Measurements from ENCODE around the gene ARIH2. TPM values are rescaled to one million over a fixed set of nuclear protein-coding genes. Genes with fewer than 3 reads are reported as not detected.

ARIH2 gene
- total RNA-seq, 1 donor from 2014 or later = 112 TPM

- Mint-ChIP-seq H3K27me3 (no peaks in the 10 kb centered on the region), H3K4me1 (peaks cover 49% of the 10 kb centered on the region), H3K4me3 (no peak overlapping the region), H3K9me3 (no peaks in the 10 kb centered on the region), H3K27ac (peak overlapping the region; percentile 8), H3K36me3 (ENCODE audit: low read depth) (peaks cover 79% of the 10 kb centered on the region)
- TF ChIP-seq CTCF (IDR thresholded peaks at IDR 0.05) = no peak
- ChIA-PET POLR2A (interaction anchor here (2.4 kb wide), 1 partner anchor 11 kb away, joined by 10 read pairs; the partner anchor contains the start of gene ARIH2), CTCF (no interaction called here)
- no peak for DNase-seq
- ATAC-seq (ENCODE audit: low read depth) = no peak
- intact Hi-C loops (cut with micrococcal nuclease) = no loop called here
Observed at GRCh38 chr3:48929358-48930035, 10.9 kb downstream of the ARIH2 start.

DNA sequence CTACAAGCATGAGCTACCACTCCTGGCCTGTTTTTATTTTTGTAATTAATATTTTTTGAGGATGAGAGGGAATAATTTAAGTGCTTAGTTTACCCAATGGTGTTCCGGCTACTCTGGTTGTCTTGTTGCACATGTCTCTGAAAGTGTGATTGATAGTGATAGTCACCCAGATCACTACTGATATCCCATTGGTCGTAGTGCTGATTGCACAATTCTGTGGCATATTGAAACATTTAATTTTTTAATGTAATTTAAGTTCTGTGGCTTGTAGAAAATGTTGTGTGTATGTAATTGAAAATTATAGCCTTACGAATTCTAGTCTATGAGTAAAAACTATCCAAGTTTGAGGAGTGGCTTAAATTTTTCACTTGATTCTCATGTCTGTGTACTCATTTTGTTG is 11.9 kb downstream of the ARIH2 start:
- ChIA-PET CTCF (no interaction called here), POLR2A (no interaction called here)
- Mint-ChIP-seq H3K9me3 (no peaks in the 10 kb centered on the region), H3K36me3 (ENCODE audit: low read depth) (peaks cover 82% of the 10 kb centered on the region), H3K27me3 (no peaks in the 10 kb centered on the region), H3K27ac (no peak overlapping the region), H3K4me3 (no peak overlapping the region), H3K4me1 (peaks cover 49% of the 10 kb centered on the region)
- intact Hi-C loops (cut with micrococcal nuclease) = no loop called here
- DNase-seq (no peak), ATAC-seq (ENCODE audit: low read depth) (no peak)
- no peak for TF ChIP-seq CTCF (IDR thresholded peaks at IDR 0.05)

GRCh38 chr3:48931944-48932580 is 13.4 kb downstream of the ARIH2 start:
- no peak for TF ChIP-seq CTCF (IDR thresholded peaks at IDR 0.05)
- peaks cover 42% of the 10 kb centered on the region for H3K4me1 Mint-ChIP-seq
- CTCF ChIA-PET = no interaction called here
- DNase-seq (no peak), ATAC-seq (ENCODE audit: low read depth) (no peak)
- H3K9me3 Mint-ChIP-seq = no peaks in the 10 kb centered on the region
- no peak overlapping the region for H3K27ac Mint-ChIP-seq
- no peak overlapping the region for H3K4me3 Mint-ChIP-seq
- POLR2A ChIA-PET = interaction anchor here (0.6 kb wide), 2 partner anchors 86 to 230 kb away, joined by 3 to 16 read pairs; no protein-coding TSS in a partner anchor
- intact Hi-C loops (cut with micrococcal nuclease) = no loop called here
- H3K27me3 Mint-ChIP-seq = no peaks in the 10 kb centered on the region
- peaks cover 78% of the 10 kb centered on the region for H3K36me3 Mint-ChIP-seq (ENCODE audit: low read depth)

GRCh38 chr3:48934333-48934991 is 15.8 kb downstream of the ARIH2 start:
- H3K4me3 Mint-ChIP-seq = no peak overlapping the region
- DNase-seq = no peak
- no peak for TF ChIP-seq CTCF (IDR thresholded peaks at IDR 0.05)
- no peaks in the 10 kb centered on the region for H3K27me3 Mint-ChIP-seq
- ChIA-PET CTCF (interaction anchor here (0.7 to 1.3 kb wide), 2 partner anchors 15 to 73 kb away, joined by 3 to 4 read pairs; partner anchors contain the start of gene WDR6), POLR2A (interaction anchor here (0.7 kb wide), 1 partner anchor 20 kb away, joined by 3 read pairs; no protein-coding TSS in a partner anchor)
- no peak overlapping the region for H3K27ac Mint-ChIP-seq
- H3K9me3 Mint-ChIP-seq = no peaks in the 10 kb centered on the region
- intact Hi-C loops (cut with micrococcal nuclease) = no loop called here
- H3K4me1 Mint-ChIP-seq = peaks cover 21% of the 10 kb centered on the region
- peaks cover 67% of the 10 kb centered on the region for H3K36me3 Mint-ChIP-seq (ENCODE audit: low read depth)
- no peak for ATAC-seq (ENCODE audit: low read depth)

DNA sequence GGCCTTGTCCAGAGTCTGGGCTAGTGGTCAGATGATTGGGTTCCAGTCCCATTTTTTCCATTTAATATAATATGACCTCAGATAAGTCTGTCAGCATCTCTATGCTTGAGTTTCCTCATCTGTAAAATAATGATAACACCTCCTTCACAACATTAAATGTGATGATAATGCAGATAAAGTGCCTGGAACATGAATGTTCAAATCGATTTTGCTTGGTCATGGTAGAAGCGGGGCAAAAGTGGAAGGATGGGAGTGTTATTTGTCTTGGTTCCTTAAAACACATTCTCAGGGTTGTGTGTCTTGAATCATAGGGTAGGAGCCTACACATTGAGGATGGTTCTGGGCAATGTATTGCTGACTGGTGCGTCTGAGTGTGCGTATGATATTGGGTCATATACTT is 16.9 kb downstream of the ARIH2 start:
- DNase-seq (no peak), ATAC-seq (ENCODE audit: low read depth) (no peak)
- intact Hi-C loops (cut with micrococcal nuclease) = no loop called here
- ChIA-PET POLR2A (no interaction called here), CTCF (no interaction called here)
- H3K27me3 Mint-ChIP-seq = no peaks in the 10 kb centered on the region
- H3K36me3 Mint-ChIP-seq (ENCODE audit: low read depth) = peaks cover 60% of the 10 kb centered on the region
- no peak overlapping the region for H3K27ac Mint-ChIP-seq
- no peak for TF ChIP-seq CTCF (IDR thresholded peaks at IDR 0.05)
- no peak overlapping the region for H3K4me3 Mint-ChIP-seq
- H3K9me3 Mint-ChIP-seq = no peaks in the 10 kb centered on the region
- peaks cover 14% of the 10 kb centered on the region for H3K4me1 Mint-ChIP-seq

Data from activated B cell treated with CpG ODN at 0.5 μM for 24 hours (primary cell).